Tibial nerve (tissue), 3 donors: Measurements from ENCODE around the gene ZNF681.

ENCODE experiments used
- POLR2A ChIP-seq, 2 donors: fragments of 450-650 bp; IDR thresholded peaks; one replicate each; pipeline ENCODE4 v1.6.1; 2017; ENCODE audit warnings: antibody characterized with exemption in 2 of 2, mild to moderate bottlenecking in 2 of 2, moderate library complexity in 2 of 2
- TF ChIP-seq, protein P1 (sequence below), 5 experiments: fragments of 200-600 bp in 3 of 5; fragments of 450-650 bp in 2 of 5; sonication (generic) in 3 of 5; IDR thresholded peaks; one replicate each; pipeline ENCODE4 v1.5.1; 2016 to 2019; ENCODE audit warnings: antibody characterized with exemption in 5 of 5, mild to moderate bottlenecking in 3 of 5, moderate library complexity in 2 of 5

DNA sequence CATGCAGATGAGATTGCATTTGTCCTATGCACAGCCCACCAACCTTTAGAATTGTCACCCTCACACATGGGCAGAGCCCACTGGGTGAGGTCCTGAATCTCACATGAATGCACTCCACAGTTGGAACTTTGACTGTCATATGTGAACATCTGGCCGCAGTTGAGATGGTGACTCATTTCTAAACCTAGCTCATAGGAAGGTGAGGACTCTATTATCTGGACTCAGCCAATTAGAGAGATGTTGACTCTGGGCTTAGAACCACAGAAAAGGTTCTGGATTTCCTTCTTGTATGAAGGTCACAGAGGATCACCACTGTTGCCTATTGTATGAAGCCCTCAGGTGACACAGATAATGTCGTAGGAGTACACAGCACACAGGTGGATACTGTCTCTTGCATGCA, 25.6 kb upstream of the ZNF681 start:
- TF ChIP-seq POLR2A (IDR thresholded peaks at IDR 0.05), result no peak
- TF ChIP-seq, protein P1, sequence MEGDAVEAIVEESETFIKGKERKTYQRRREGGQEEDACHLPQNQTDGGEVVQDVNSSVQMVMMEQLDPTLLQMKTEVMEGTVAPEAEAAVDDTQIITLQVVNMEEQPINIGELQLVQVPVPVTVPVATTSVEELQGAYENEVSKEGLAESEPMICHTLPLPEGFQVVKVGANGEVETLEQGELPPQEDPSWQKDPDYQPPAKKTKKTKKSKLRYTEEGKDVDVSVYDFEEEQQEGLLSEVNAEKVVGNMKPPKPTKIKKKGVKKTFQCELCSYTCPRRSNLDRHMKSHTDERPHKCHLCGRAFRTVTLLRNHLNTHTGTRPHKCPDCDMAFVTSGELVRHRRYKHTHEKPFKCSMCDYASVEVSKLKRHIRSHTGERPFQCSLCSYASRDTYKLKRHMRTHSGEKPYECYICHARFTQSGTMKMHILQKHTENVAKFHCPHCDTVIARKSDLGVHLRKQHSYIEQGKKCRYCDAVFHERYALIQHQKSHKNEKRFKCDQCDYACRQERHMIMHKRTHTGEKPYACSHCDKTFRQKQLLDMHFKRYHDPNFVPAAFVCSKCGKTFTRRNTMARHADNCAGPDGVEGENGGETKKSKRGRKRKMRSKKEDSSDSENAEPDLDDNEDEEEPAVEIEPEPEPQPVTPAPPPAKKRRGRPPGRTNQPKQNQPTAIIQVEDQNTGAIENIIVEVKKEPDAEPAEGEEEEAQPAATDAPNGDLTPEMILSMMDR (IDR thresholded peaks at IDR 0.05), result no peak
